ENCODE data around the gene KIF6.
"Not testable (repeated sequence)": the region's sequence is repeated elsewhere in the genome, so short reads cannot be mapped to it uniquely, and the experiment has no call there.

Gene KIF6

GRCh38 chr6:39724787-39725631 lies at the start of gene KIF6:
TSS of gene KIF6 (minus strand) at chr6:39725408. CDS start at chr6:39725310, 98 bp downstream.
- peak; percentile 81 for DNase-seq

GRCh38 chr6:39773782-39774181 lies 48.6 kb upstream of the KIF6 start:
- DNase-seq = no peak

DNA sequence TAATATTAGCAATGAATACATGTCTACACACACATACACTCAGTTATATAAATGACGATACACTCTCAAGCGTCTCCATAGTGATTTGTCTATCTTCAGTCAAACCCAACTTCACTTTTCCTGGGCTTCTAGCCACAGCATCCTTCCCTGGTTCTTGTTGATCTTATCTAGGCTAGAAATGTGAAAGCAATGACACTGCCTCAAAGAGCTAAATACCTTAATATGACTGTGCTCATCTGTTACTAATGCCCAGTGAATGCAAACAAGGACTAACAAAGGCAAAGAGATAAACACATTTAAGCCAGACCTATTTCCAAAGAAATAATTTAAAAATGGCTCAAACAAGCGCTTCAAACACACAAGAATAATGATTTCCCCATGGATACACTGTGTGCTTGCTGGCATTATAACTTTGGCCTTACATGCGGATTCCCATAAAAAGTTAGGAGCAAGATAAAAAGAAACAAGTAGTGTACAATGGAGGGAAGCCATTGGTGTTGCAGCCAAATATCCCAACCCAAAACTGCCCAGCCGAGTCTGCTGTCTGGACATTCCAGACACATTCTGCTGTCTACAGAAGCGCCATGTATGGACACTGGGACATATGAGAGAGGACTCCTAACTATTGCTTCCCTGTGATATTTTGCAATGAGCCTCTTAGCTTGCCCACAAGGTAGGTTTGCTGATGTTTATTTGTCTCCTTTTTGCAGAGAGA lies 47.5 kb upstream of the KIF6 start:
- DNase-seq = no peak

GRCh38 chr6:39770446-39770845 lies 45.2 kb upstream of the KIF6 start:
- DNase-seq = peak; percentile 79

- DNase-seq = no peak
These were observed 43.8 kb upstream of the KIF6 start for GRCh38 chr6:39769012-39769411.

- no peak for DNase-seq
These were observed 40.4 kb upstream of the KIF6 start for GRCh38 chr6:39765508-39766065.

- no peak for DNase-seq
These were observed 35.2 kb upstream of the KIF6 start for GRCh38 chr6:39760226-39760952.

- no peak for DNase-seq
These were observed 33.8 kb upstream of the KIF6 start for GRCh38 chr6:39758905-39759605.

DNA sequence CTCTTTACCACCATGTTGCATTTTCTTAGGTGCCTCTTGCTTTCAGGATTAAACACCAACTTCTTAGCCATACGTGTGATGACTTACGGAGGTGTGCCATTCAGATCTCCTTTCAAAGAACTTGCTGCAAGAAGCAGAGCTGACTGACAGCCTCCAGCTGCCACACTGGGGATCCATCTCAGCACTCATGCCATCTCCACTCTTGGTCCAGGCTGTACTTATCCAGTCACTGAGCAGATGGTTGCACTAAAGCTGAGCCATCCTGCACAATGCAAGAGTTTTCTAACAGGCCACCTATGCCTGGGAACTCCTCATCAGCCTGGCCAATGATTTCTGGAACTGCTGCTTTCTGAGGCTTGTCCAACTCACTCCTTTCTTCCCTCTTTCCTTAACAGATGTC lies 31.4 kb upstream of the KIF6 start:
- DNase-seq = no peak

DNA sequence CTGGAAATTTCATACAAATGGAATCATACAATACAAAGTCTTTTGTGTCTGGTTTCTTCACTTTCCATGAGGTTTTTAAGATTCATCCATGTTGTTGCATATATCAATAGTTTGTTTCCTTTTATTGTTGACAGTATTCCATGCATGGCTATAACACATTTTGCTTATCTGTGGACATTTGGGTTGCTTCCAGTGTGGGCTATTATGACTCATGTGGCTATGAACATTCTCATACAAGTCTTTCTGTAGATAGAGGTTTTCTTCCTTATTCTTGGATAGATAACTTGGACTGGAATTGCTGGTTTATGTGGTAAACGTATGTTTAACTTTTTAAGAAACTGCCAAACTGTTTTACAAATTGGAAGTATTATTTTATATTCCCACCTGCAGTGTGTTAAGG lies 30.0 kb upstream of the KIF6 start:
- DNase-seq = no peak

DNA sequence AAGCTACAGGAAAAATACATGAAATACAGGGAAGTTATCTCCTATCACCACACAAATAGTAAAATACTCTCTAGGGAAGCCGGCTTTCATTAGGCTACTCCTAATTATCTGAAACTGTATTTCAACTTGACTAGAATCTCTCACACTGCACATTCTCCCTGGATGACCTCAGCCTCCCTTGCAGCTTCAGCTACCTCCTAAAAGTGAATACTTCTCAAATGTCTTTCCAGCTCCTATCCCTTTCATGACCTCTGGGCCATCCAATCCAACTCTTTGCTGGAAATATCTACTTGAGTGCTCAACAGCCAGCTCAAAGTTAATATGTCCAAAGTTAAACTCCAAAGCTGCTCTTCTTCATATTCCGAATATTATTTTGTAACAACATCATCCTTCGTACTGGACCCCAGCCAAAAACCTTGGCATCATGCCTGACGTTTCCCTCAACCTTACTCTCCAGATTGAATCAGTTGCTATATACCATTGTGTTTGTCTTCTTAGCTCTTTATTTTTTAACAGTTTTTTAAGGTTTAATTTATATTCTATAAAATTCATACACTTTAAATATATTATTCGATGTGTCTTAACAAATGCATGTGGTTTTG lies 29.4 kb upstream of the KIF6 start:
- peak; percentile 57 for DNase-seq

- DNase-seq = no peak
These were observed 28.5 kb upstream of the KIF6 start for GRCh38 chr6:39753725-39754045.

DNA sequence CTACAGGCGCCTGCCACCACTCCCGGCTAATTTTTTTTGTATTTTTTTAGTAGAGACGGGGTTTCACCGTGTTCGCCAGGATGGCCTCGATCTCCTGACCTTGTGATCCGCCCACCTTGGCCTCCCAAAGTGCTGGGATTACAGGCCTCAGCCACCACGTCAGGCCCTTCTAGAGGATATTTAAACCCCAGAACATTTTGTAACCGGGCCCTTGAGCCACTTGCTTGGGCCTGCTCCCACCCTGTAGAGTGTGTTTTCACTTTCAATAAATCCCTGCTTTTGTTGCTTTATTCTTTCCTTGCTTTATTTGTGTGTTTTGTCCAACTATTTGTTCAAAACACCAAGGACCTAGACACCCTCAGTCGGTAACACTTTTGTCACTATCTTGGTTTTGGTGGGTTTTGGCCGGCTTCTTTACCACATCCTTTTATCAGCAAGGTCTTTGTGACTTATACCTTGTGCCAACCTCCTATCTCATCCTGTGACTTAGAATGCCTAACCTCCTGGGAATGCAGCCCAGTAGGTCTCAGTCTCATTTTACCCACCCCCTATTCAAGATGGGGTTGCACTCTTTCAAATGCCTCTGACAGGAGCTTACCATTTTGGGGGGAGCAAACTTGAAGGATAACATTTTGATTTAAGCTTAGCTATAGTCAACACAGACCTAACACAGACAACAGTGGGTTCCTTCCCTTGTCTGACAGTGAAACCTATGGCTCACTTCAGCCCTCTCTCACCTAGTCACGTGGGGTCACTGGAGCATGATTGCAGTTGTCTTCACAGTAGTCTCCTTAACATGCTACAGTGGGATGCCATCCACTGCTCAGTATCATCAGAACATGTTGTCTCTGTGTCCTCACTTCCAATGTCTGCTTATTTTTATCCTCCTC lies 27.9 kb upstream of the KIF6 start:
- DNase-seq = no peak

DNA sequence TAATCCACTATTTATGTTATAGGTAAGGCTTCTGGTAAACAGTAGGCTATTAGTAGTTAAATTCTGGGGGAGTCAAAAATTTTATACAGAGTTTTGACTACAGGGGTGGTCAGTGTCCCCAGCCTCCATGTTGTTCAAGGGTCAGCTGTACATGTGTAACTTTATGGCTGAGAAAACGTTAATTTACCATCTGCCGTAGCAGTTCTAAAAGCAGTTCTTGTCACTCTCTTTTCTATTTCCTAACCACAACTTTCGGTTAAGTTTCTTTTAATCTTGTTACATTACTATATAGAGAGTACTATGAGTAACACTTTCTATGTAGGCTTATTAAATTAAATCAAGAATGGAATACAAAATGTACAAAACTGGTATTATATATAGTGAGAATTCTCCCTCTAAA lies 21.6 kb upstream of the KIF6 start:
- DNase-seq = no peak

- DNase-seq = no peak
These were observed 8.5 kb upstream of the KIF6 start for GRCh38 chr6:39733704-39734103.

- no peak for DNase-seq
These were observed 6.4 kb upstream of the KIF6 start for GRCh38 chr6:39731565-39731964.

- no peak for DNase-seq
These were observed 4.7 kb upstream of the KIF6 start for GRCh38 chr6:39729945-39730344.

DNA sequence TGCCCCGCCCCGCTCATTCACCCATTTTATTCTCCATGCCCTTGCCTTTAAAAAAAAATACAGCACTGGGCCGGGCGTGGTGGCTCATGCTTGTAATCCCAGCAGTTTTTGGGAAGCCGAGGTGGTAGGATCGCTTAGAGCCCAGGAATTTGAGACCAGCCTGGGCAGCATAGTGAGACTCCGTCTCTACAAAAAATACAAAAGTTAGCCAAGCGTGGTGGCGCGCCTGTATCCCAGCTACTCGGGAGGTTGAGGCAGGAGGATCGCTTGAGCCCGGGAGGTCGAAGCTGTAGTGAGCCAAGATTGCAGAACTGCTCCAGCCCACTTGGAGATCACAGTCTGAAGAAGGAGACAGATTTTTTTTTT lies 407 bp upstream of the KIF6 start:
- DNase-seq = no peak

GRCh38 chr6:39723350-39723749 lies 1.9 kb downstream of the KIF6 start:
- not testable (repeated sequence) for DNase-seq

GRCh38 chr6:39714802-39715201 lies 10.4 kb downstream of the KIF6 start:
- DNase-seq = no peak

GRCh38 chr6:39707962-39708683 lies 17.1 kb downstream of the KIF6 start:
- DNase-seq = no peak
